ENCODE measurements around the gene MTREX. TPM values are rescaled to one million over a fixed set of nuclear protein-coding genes. Genes with fewer than 3 reads are reported as not detected.

Gene MTREX
- polyA plus RNA-seq, 3 donors = 10.2 to 14.4 (median 12.2) TPM

GRCh38 chr5:55338810-55339243 is 31.0 kb downstream of the MTREX start:
- intact Hi-C loops (cut with micrococcal nuclease) = no loop called here

GRCh38 chr5:55343107-55343506 is 35.3 kb downstream of the MTREX start:
- H3K27me3 ChIP-seq (ENCODE audit: control insufficient read depth in 2 of 2, insufficient read depth in 2 of 2, low read length in 2 of 2) = no peaks in the 10 kb centered on the region
- Mint-ChIP-seq H3K9me3 (peaks cover 0 to 5% (median 3%) of the 10 kb centered on the region in 7 donors), H3K27me3 (ENCODE audit: low read depth in 3 of 3) (no peaks in the 10 kb centered on the region), H3K36me3 (peaks cover 66 to 80% of the 10 kb centered on the region in 2 donors), H3K27ac (peak overlapping the region in 1 of 7 donors; percentile 15), H3K4me1 (peaks cover 4% of the 10 kb centered on the region), H3K4me3 (no peak overlapping the region)
- intact Hi-C loops (cut with micrococcal nuclease) = no loop called here
- H2AFZ ChIP-seq (ENCODE audit: insufficient read depth, low read depth, low read length, poor library complexity, severe bottlenecking) = no peak overlapping the region
- DNase-seq = no peak
- H3K4me3 ChIP-seq (replicated peaks in 1 of 3; ENCODE audit: low read depth in 2 of 3, low read length in 3 of 3) = no peak overlapping the region
- H3K36me3 ChIP-seq (replicated peaks in 1 of 2; ENCODE audit: control insufficient read depth in 1 of 2, insufficient read depth in 2 of 2, low read length in 2 of 2) = peaks cover 65 to 97% of the 10 kb centered on the region in 2 donors
- H4K20me1 ChIP-seq (ENCODE audit: insufficient read depth, low read length) = no peaks in the 10 kb centered on the region
- no peaks in the 10 kb centered on the region for H3K79me2 ChIP-seq (ENCODE audit: insufficient read depth, low read length)
- no peaks in the 10 kb centered on the region for H3K9me3 ChIP-seq (replicated peaks in 1 of 2; ENCODE audit: control insufficient read depth in 1 of 2, insufficient read depth in 1 of 2, low read length in 2 of 2)
- H3K4me2 ChIP-seq (replicated peaks; ENCODE audit: extremely low read depth, low read length, poor library complexity, severe bottlenecking) = no peak overlapping the region
- H3K27ac ChIP-seq (ENCODE audit: low read depth in 1 of 2, low read length in 2 of 2) = no peak overlapping the region
- H3K9ac ChIP-seq (ENCODE audit: insufficient read depth, low read length, poor library complexity, severe bottlenecking) = no peak overlapping the region
- H3K4me1 ChIP-seq (ENCODE audit: control insufficient read depth in 1 of 2, insufficient read depth in 2 of 2, low read length in 2 of 2) = no peaks in the 10 kb centered on the region
- TF ChIP-seq, protein P1, sequence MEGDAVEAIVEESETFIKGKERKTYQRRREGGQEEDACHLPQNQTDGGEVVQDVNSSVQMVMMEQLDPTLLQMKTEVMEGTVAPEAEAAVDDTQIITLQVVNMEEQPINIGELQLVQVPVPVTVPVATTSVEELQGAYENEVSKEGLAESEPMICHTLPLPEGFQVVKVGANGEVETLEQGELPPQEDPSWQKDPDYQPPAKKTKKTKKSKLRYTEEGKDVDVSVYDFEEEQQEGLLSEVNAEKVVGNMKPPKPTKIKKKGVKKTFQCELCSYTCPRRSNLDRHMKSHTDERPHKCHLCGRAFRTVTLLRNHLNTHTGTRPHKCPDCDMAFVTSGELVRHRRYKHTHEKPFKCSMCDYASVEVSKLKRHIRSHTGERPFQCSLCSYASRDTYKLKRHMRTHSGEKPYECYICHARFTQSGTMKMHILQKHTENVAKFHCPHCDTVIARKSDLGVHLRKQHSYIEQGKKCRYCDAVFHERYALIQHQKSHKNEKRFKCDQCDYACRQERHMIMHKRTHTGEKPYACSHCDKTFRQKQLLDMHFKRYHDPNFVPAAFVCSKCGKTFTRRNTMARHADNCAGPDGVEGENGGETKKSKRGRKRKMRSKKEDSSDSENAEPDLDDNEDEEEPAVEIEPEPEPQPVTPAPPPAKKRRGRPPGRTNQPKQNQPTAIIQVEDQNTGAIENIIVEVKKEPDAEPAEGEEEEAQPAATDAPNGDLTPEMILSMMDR (IDR thresholded peaks at IDR 0.05) = no peak
- no CpG with 5 or more reads among the region's 4 CpGs for WGBS (ENCODE audit: insufficient coverage)

More at GRCh38 chr5:55338810-55339243, 31.0 kb downstream of the MTREX start:
- H3K4me1 ChIP-seq (ENCODE audit: control insufficient read depth in 1 of 2, insufficient read depth in 2 of 2, low read length in 2 of 2) = no peaks in the 10 kb centered on the region
- H3K4me3 Mint-ChIP-seq = no peak overlapping the region
- no peaks in the 10 kb centered on the region for H3K9me3 Mint-ChIP-seq
- H3K79me2 ChIP-seq (ENCODE audit: insufficient read depth, low read length) = peaks cover 14% of the 10 kb centered on the region
- WGBS (ENCODE audit: insufficient coverage) = no CpG with 5 or more reads among the region's 5 CpGs
- no peaks in the 10 kb centered on the region for H3K27me3 Mint-ChIP-seq (ENCODE audit: low read depth in 3 of 3)
- no peak for DNase-seq
- H3K9me3 ChIP-seq (replicated peaks in 1 of 2; ENCODE audit: control insufficient read depth in 1 of 2, insufficient read depth in 1 of 2, low read length in 2 of 2) = no peaks in the 10 kb centered on the region
- H3K4me2 ChIP-seq (replicated peaks; ENCODE audit: extremely low read depth, low read length, poor library complexity, severe bottlenecking) = no peak overlapping the region
- H3K4me3 ChIP-seq (replicated peaks in 1 of 3; ENCODE audit: low read depth in 2 of 3, low read length in 3 of 3) = no peak overlapping the region
- H3K36me3 Mint-ChIP-seq = peaks cover 43 to 57% of the 10 kb centered on the region in 2 donors
- TF ChIP-seq, protein P1 (IDR thresholded peaks at IDR 0.05) = no peak
- H2AFZ ChIP-seq (ENCODE audit: insufficient read depth, low read depth, low read length, poor library complexity, severe bottlenecking) = no peak overlapping the region
- H3K9ac ChIP-seq (ENCODE audit: insufficient read depth, low read length, poor library complexity, severe bottlenecking) = no peak overlapping the region
- peaks cover 42 to 75% of the 10 kb centered on the region in 2 donors for H3K36me3 ChIP-seq (replicated peaks in 1 of 2; ENCODE audit: control insufficient read depth in 1 of 2, insufficient read depth in 2 of 2, low read length in 2 of 2)
- H3K27ac Mint-ChIP-seq = peak overlapping the region in 3 of 7 donors; percentile 28 to 87 (median 41)
- peaks cover 4% of the 10 kb centered on the region for H3K4me1 Mint-ChIP-seq
- no peaks in the 10 kb centered on the region for H3K27me3 ChIP-seq (ENCODE audit: control insufficient read depth in 2 of 2, insufficient read depth in 2 of 2, low read length in 2 of 2)
- peak overlapping the region in 1 of 2 donors; percentile 13 for H3K27ac ChIP-seq (ENCODE audit: low read depth in 1 of 2, low read length in 2 of 2)
- H4K20me1 ChIP-seq (ENCODE audit: insufficient read depth, low read length) = peaks cover 12% of the 10 kb centered on the region
